Measurements from ENCODE around the gene DPT.

GRCh38 chr1:168671782-168672181 lies 57.2 kb downstream of the DPT start:
- TF ChIP-seq POLR2AphosphoS5 (IDR thresholded peaks at IDR 0.05) (no peak), CTCF (IDR thresholded peaks at IDR 0.05) (no peak), POLR2A (IDR thresholded peaks at IDR 0.05) (no peak)

Measured in prostate gland (tissue), 2 donors.